SIG-M5 (cell line): ENCODE data around the gene DNAJC24.

Experiments used
- DNase-seq: peaks from one replicate; lab custom pipeline; 2025; lab: John Stamatoyannopoulos, UW

The DNAJC24 gene

DNA sequence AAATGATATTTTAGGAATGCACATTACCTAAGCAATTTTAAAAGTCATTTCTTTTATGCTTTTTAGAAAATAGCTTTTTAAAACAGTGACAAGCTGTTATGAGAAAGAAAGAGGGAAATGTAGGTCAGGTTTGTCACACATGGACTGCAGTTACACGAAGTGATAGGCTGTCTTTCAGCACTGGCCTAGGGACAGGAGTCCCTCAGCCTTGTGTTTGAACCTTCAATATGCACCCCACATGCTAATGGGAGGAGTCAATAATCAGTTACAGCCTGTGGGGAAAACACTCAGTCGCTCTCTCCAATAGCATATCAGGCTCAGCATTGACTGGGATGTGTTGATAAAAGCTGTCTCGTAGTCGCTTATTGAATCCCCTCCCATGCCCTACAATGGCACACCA lies 45.8 kb downstream of the DNAJC24 start:
- DNase-seq: no peak

DNA sequence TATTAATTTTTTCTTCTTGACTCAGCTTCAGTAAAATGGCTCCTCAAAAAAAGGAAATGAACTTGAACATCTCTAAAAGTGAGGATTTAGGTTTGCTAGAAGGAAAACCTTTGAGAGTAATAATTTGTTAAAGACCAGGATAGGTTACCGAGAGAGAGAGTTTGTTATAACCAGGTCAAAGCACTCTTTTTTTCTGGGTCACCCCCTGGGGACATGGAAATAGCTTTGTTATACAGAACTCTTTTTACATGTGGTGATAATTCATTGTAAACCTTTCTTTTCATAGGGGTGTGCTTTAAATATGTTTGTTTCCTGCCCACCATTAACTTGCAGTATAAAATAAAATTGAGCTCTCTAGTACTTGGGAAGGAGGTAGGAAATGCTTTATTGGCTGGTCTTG lies 47.7 kb downstream of the DNAJC24 start:
- DNase-seq: no peak

DNA sequence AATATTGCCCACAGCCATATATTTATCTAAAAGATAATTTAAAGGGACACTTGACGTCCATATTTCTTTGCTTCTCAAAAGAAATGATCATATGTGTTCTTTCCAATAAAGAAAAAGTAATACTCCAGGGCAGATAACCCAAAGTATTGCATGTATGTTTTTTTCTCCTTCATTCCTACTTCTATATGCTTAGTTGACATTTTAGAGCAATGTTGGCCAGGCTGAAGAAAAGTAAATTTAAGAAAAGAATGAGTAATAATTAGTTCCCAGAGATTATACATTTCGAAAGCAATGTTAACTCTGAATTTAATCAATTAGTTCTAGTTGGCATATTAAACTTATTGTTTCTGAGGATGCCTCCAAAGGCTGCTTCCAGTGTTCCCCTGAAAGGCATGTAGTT lies 48.2 kb downstream of the DNAJC24 start:
- no peak for DNase-seq

DNA sequence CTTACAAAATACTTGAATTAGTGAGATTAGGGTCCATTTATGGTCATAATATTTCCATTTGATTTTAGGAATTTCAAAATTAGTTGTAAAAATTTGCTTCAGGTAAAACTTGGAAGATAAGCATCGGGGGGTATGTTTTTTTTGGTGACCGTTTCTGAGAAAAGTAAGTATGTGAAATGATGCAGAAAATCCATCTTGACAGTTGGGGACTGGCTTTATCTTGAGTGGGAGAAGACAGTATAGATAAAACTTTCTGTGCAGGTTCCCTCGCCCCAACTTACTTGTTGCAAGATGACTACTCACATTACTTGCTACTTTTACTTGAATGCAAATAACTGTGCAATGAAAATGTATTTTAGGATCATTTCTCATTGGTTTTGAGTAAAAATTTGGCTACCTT lies 49.5 kb downstream of the DNAJC24 start:
- no peak for DNase-seq

DNA sequence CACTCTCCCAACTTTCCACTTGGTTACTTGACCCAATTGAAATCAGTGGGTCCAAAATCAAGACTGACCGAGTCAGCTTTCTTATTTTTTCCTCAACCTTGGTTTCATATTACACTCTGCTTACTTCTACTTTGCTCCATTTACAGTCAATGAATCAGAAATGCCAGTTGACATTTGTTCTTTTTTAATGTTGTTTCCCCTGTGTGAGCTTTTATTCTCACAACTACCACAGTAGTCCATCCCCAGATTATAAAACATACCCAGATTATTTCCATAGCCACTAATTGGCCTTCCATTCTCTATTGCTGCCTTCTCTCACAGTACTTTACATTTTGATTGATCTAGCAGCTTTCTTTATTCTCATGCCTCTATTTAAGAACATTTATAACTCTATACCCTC lies 50.0 kb downstream of the DNAJC24 start:
- DNase-seq: no peak

DNA sequence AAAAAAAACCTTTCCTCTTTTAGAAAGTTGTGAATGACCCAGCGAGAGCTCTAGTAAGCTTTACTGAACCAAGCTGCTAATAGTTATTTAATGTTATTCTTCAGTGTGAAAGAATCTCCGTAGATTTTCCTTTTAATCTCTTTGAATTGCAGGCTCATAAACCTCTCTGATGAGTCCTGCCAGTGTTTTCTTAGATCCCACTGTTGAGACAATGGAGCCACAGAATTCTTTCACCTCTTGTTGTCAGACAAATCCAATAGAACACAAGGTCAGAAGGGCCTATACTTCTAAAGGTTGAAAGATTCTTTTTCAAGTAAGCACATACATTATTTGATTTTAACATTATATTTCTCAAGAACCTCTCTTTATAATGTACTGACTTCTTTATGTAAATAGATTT lies 52.2 kb downstream of the DNAJC24 start:
- DNase-seq: no peak

DNA sequence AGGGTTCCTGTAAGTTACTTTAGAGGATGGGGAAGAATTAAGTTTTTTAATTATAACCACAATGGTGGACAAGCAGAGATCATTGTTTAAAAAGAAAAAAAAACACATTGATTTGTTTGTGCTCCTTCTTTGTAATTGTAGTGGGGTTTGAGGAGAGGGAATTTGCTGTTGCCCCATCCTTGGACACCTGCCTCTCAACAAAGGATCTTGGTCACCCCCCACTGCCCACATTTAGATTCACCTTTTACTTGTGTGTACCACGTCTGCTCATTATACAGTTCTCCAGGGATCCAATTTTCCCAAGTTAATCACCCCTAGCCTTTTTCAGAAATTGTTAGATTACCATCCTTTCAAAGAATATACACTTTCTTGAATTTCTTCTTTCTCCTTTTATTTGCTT lies 53.0 kb downstream of the DNAJC24 start:
- DNase-seq: no peak

DNA sequence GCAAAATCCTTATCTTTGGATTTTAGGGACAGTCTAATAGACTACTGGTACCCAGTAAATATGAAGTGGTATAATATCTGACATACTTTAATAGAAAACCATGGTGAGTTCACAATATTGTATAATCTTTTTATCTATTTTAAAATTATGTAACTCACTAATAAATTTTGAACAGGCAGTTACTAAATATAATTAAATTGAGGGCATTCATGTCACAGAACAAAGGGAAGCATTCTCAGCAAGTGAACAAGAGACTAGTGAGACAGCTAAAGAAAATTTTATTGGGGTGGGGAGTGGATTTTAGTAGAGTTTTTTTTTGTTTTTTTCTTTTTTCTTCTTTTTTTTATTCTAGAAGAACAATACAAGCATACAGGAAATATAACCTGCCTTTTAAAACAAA lies 55.0 kb downstream of the DNAJC24 start:
- no peak for DNase-seq

DNA sequence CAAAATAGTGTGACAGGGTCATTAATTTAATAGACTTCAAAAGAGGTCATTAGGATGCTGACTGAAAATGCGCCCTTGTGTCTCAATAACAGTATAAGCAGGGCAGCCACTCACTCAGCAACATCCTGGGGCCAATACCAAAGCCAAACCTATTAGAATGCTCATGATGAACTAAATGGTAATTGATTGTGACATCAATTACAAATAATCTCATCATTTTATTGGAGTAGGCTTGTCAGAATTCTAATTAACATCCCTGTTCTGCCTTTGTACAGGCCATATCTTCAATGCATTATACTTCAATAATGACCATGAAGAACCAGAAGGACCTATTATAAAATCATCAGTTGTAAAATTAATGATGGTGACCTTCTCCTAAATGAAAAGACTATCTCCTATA lies 64.2 kb downstream of the DNAJC24 start:
- DNase-seq: no peak

DNA sequence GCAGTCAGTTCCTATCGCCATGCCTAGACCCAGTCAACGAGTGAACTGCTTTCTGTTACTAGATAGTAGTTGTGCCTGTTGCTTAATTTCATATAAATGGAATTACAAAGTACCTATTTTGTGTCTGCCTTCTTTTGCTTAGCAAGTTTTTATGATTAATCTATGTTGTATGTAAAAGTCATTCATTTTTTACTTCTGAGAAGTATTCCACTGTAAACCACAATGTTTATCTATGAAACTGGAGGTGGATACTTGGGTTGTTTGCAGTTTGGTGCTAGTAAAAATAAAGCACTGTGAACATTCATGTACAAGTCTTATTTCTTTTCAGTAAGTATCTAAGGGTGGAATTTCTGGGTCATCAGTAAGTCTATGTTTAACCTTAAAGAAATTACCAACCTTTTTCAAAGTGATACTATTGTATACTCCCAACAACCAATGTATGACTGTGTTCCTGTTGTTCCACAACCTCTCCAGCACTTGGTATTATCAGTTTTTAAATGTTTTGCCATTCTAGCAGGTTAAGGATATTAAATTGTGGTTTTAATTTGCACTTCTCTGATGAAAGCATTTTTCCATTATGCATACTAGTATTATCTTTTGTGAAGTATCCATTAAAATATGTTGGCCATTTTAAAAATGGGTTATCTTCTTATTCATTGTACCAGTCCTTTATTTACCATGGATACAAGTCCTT lies 68.2 kb downstream of the DNAJC24 start:
- DNase-seq: no peak

DNA sequence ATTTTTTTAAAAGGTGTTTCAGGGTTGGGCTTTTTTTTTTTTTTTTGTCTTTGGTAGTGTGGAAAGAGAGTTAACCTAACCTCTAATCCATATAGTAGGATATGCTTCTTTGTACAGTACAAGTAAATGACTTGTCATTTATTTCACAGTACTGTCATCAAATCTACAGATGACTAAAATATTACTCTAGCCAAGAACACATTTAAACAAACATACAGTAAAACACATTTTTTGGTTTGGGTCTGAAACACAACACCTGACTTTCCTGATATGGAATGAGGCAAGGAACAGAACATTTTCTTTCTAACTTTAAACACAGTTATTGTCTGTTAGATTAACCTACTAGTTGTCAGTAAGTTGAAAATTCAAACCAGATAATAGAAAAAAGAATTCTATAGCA lies 71.6 kb downstream of the DNAJC24 start:
- DNase-seq: no peak

DNA sequence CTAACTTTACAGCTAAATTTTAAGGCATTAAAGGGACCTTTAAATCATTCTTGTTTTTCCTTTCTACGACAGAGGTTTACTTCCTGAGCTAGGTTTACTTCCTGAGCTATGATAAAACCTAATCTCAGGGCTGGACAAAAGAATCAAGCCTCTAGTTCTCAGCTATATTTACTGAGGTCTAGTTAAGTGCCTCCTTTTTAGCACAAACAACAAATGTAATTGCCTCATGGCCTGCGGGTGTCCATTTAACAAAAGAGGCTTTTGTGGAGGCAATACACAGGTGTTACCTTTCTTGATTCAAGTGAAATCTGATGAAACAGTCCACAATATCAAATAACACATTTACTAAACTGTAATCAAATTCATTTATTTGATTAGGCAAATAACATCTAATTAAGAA lies 72.4 kb downstream of the DNAJC24 start:
- DNase-seq: no peak

DNA sequence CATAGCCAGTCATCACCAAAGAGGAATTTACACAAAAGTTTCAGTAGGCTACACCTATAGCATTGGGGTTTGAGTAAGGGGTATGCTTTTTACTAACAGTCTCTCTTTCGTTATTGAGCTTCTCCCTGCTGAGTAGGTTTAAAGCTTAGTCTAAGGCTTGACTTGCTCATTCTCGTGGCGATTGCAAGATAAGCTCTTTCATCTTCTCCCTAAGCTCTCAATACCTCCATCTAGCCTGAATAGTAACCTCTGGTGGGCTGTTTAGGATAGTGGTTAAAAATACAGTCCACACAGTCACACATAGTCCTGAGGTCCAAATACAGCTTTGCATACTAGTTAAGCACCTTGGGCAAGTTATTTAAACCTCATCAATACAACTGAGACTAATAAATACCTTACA lies 74.1 kb downstream of the DNAJC24 start:
- DNase-seq: no peak

DNA sequence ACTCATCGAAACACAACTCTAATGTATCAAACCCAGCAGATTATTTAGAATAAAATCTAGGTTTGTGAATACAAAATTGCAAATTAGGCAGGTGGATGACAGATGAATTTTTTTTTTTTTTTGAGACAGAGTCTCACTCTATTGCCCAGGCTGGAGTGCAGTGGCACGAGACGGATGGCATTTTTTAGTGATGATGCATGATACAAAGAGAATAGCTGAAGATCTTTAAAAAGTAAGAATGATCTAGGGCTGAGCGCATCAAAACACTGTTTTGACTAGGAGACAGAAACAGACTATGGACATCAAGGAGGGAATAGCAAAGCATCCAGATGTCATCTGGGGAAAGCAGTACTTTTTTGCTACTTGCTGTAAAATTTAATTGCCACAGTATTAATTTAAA lies 76.0 kb downstream of the DNAJC24 start:
- DNase-seq: no peak

DNA sequence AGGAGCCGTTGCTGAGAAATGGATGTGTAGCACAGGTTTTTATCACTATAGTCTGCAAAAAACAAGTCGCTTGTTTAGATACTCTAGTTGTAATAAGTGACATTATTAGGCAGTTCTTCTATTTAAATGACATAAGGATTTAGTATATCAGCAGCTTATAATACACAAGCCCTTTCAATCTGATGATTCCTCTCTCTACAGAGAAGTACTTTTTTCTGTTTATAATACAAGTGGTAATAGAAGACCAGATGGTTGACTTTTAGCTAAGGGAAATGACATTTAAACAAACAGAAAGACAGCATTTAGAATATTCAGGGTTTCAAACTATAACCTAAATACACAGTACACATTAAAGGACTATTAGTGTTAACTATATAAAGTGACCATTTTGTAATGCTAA lies 79.4 kb downstream of the DNAJC24 start:
- no peak for DNase-seq

DNA sequence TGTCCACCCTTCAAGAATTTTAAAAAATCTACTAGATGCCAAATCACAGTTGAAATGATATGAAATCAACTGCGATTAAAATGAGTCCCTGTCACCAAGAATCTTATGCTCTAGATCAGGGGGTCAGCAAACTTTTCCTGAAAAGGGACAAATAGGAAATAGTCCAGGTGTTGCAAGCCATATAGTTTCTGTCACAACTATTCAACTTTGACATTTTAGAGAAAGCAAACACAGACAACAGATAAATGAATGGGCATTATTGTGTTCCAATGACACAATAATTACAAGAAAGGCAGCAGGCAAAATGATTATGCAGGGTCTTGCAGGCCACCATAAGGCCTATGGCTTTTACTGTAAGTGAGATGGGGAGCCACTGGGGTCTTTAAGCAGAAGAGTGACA lies 81.2 kb downstream of the DNAJC24 start:
- DNase-seq: no peak

DNA sequence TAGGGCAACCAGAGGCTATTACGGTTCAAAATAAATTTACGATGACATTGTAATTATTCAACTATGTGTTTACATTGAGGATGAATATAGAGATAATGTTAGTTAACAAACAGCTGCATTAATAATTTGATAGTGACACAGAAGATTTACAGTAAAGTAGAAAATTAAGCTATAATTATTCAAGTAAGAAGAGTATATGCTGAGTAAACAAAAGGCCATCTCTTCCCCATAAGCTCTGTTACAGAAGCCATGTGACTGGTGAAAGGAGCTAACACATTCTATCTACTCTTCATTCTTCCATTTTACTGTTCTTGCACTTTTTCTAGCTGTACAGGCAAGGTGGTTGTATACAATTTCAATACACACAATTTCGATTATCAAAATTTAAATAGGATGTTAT lies 85.5 kb downstream of the DNAJC24 start:
- DNase-seq: no peak

DNA sequence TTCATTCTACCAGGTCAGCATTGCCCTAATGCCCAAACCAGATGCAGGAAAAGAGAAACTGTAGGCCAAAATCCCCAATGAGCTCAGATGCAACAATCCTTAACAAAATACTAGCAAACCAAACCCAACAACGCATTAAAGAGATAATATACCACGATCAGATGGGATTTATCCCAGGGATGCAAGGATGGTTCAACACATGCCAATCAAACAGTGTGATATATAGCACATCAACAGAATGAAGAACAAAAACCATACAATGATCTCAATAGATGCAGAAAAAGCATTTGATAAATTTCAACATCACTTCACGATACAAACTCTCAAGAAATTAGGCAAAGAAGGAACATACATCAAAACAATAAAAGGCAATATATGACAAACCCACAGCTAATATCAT lies 94.8 kb downstream of the DNAJC24 start:
- no peak for DNase-seq

DNA sequence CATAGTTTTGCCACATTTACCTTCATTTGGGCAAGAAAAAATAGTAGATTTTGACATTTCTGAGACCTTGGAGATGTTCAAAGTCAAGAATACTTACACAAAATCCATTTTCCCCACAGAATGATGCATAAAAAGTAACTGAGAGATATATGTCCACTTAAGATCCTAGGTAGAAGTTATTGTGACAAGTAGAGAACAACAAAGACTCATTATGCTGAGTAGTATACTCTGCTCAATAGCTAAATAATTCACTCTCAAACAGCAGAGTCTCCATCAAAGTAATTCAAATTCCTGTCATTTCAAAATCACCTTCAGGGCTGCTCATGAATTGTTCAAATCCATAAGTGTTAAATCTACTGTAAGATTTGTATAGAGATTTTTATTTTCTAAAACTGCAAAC lies 104.4 kb downstream of the DNAJC24 start:
- no peak for DNase-seq

DNA sequence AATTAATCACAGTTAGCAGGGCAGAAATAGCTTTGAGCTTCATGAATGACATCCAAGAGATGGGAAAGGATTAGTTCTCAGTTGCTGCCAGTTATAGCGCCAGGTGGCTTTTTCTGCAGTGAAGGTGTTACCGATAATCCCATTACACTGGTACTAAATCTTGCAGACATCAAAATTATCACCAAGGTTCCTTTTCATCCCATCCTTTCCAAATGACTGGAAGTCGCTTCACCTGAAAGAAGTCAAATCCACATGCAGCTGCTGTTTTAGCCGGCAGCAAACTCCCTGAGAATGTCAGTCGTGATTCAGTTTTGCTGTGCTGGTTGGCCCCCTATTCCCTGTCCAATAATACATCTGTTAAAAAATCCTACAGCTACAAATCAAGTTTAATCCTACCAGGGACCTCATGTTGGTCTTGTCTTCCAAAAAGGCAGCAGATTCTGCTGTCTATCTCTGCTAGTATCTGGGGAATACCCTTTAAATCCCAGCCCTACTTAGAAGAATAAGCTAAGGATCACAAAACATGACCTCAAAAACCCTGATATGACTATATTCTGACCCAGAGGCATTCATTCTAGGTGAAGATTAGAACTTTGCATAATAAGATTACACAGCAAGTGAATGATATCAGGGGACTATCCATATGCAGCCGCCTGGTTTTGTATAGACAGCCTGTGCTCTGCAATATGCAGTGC lies 108.0 kb downstream of the DNAJC24 start:
- DNase-seq: no peak

DNA sequence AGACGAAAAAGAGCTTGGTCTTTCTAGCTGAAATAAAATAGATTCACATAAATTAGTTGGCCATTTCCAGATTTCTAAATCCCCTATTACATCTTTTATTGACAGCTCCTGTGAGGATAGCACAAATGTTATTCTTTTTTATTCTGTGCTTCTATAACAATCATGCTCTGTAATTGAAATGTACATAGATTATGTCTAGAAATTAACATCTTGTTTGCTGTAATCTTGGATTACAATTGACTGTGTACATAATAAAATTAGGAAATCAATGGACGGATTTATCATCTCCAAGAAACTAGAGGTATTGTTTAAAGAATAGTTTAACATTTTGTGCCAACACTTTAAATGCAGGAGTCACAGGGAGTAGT lies 108.5 kb downstream of the DNAJC24 start:
- no peak for DNase-seq

DNA sequence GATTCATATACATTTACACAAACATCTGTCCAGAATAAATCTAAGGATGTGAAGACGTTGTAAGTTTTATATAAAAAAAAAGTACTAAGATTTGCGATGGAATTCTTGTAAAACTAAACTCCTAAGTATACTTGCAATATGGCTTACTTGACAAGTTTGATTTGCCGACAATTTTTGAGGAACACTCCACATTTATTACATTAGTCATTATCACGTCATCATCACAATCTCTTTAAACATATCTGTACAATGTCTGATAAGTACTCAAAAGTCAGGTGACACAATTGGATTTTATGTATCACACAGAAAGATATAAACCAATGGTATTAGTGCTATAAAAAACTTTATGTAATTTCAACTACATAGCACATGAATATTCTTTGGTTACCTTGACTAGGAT lies 109.4 kb downstream of the DNAJC24 start:
- DNase-seq: no peak

DNA sequence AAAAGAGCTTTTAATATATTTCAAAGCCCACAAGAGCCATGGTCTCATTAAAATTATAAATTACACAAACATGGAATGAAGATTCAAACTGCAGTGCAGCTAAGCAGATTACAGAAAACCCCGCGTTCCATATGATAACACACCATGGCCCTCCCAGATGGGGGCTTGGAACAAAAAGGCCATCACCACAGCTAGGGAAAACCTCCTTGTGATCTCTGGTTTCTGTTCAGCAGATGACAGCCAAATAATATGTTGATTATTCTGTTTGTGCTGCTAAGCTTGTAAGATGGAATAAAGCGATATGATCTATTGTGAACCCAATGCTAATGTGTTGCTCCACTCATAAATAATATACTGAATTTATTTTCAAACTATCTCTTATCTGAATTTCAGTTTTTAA lies 111.3 kb downstream of the DNAJC24 start:
- no peak for DNase-seq
